GM13976 (cell line): ENCODE results near the gene WDR17.

Experiments
- DNase-seq: peaks from one replicate; pipeline ENCODE4 v3.0.0; 2012; ENCODE audit warnings: low spot score
- in situ Hi-C: fragments of 300-500 bp; cut with MboI; formaldehyde crosslinking; loops from one replicate; pipeline ENCODE4 v1.12.0; 2022; ENCODE audit warnings: low sequenced_read_pairs, mixed read lengths, inconsistent platforms; ENCODE audit not compliant: unreplicated experiment
- TF ChIP-seq, protein P1 (sequence below): IDR thresholded peaks from 2 replicates; pipeline ENCODE4 v1.5.1; 2012; ENCODE audit warnings: borderline replicate concordance, mild to moderate bottlenecking; ENCODE audit not compliant: insufficient read depth; ENCODE audit errors: extremely low read depth, missing control alignments, control extremely low read depth

Gene WDR17

DNA sequence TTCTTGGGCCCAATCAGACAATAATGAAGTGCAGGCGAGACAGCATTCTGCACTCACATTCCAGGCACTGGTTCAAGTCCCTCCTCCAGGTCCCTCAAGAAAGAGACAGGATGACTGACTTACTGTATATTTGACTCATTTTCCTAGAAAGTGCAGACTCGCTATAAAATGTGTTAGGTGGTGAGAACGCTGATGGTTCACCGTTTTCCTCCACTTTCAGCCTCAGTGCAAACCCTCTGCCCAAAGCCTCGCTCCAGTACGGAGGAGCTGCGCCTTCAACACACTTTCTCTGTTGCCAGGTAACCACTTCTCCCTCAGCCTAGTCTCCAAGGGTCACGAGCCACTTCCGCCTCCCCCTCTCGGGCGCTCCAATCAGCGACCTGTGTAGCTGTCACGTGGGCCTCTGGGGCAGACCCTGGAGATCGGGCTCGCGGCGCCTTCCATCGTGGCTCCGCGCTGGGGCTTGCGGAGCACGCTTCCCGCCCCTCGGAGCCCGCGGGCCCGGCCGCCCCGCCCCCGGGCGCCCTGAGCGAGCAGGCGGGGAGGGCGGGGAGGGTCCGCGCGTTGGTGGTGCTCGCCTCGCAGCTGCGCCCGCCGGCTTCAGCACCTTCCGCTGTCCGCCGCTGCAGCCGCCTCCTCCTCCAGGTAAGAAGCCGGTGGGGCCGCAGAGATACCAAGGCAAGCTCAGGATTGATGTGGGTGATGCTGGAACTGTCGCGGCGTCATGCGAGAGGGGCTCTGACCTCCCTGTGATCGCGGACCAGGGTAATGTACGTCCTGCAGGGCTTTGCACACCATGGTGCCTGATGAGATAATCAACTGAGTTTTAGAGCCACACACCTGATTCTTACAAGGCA lies at the start of gene WDR17:
WDR17 (plus strand) TSS at position 407 of the 857 bp plus-strand sequence. CDS start 45,740 bp downstream, outside the sequence.
- in situ Hi-C loops: no loop called here
- TF ChIP-seq, protein P1, sequence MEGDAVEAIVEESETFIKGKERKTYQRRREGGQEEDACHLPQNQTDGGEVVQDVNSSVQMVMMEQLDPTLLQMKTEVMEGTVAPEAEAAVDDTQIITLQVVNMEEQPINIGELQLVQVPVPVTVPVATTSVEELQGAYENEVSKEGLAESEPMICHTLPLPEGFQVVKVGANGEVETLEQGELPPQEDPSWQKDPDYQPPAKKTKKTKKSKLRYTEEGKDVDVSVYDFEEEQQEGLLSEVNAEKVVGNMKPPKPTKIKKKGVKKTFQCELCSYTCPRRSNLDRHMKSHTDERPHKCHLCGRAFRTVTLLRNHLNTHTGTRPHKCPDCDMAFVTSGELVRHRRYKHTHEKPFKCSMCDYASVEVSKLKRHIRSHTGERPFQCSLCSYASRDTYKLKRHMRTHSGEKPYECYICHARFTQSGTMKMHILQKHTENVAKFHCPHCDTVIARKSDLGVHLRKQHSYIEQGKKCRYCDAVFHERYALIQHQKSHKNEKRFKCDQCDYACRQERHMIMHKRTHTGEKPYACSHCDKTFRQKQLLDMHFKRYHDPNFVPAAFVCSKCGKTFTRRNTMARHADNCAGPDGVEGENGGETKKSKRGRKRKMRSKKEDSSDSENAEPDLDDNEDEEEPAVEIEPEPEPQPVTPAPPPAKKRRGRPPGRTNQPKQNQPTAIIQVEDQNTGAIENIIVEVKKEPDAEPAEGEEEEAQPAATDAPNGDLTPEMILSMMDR: no peak
- DNase-seq: peak; percentile 94

DNA sequence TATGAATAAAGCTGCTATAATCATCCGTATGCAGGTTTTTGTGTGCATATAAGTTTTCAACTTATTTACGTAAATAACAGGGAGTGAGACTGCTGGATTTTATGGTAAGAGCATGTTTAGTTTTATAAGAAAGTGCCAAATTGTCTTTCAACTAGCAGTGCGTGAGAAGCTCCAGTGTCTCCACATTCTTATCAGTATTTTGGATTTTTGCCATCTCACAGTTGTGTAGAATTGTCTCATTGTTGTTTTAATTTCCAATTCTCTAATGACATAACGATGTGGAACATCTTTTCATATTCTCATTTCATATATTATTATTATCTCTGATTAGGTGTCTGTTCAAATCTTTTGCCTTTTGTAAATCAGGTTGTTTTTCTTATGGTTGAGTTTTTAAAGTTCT lies 49.0 kb upstream of the WDR17 start:
- no peak for DNase-seq
- in situ Hi-C loops: no loop called here
- TF ChIP-seq, protein P1: no peak

DNA sequence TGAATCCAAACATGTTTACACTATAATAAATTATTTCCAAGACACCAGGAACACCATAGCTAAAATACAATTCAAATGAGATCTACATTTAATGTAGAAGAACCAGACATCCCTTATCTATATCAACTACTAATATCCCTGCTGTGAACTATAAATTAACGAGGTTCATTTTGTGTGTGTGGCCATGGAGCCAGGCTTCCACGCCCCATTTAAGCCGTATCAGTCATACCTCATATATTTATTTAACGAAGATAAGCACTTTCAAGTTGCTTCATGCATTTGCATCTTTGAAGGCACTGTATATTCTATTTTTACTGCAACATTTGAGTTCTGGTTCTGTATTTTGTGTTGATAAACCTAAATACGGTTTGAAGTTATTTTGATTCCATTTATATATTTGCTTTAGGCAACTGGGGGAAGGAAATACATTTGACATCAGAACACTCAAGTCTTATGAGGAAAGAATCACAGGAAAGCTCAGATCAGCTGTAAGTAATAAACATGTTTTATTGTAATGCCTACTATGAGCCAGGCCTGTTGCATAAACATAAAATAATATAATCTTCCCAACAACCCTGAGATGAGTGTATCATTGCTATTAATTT lies 45.1 kb upstream of the WDR17 start:
- in situ Hi-C loops: no loop called here
- TF ChIP-seq, protein P1: no peak
- no peak for DNase-seq

DNA sequence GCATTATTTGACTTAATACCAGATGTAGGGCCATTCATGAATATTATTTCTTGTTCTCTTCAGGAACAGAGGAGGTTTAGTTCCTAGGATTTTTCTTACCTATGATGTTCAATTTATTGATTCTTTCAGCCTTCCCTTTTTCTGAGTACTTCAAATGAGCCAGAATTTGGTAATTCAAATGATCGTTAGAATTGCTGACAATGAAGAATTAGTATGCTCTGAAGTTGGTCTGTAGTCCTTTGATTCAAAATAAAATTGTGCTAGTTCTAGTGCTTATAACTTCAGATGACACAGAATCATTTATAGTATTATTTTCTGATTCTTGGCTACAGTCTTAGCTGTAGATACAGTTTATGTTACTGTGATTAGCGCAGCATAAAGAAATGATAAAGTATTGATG lies 35.2 kb upstream of the WDR17 start:
- in situ Hi-C loops: no loop called here
- TF ChIP-seq, protein P1: no peak
- no peak for DNase-seq

DNA sequence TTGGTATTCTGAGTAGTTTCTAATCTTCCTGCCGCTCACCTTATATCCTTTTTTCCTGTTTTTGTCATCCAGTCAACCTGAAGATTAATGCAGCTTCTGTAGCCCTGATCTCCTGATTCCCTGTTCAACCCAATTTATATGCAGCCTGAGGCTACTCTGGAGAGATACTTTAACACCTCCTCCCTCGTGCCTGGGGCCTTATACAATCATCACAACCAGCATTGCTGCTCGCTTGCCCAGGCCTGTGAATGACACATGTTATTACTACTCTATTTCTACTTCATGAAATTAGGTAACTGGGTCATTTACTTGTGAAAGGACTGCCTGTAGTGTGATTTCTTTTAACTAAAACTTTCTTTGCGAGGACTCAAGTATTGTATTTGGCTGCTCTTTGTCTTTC lies 33.7 kb upstream of the WDR17 start:
- in situ Hi-C loops: no loop called here
- DNase-seq: no peak
- TF ChIP-seq, protein P1: no peak

DNA sequence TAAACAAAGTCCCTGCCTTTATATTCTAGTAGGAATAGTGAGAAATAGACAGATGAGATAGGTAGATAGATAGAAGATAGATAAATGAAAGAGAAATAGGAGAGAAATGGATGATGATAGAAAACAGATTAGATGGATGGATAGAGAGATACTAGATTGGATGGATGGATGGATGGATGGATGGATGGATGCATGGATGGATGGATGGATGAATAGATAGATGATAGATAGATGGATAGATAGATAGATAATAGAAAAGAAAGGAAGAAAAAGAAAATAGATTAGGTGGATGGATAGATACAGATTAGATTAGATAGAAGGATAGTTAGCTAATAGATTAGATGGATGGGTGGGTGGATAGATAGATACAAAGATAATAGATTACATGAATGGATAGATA lies 33.2 kb upstream of the WDR17 start:
- no peak for DNase-seq
- in situ Hi-C loops: no loop called here
- TF ChIP-seq, protein P1: no peak

DNA sequence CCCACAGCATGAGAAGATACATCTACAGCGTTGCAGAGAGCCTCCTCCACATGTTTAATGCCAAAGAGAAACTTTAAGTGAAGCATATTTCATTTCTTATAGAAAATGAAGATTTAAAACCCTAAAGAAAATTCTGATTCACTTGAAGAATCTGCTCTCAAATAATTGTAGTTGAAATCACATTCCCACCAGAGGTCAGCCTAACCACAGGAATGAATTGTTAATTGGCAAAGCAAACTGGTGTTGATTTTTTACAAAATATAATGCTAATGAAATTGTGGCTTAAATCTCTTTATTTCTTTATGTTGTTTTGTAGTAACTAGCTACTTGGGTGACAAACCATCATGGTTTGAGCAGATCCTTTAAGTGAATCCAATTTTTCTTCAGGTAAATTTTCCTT lies 31.1 kb upstream of the WDR17 start:
- in situ Hi-C loops: no loop called here
- TF ChIP-seq, protein P1: peak; percentile 23
- DNase-seq: no peak
